Measurements from ENCODE around the gene OPRL1.
A peak's percentile ranks its signal among the peaks of the same experiment; 100 is the strongest.

Gene OPRL1

DNA sequence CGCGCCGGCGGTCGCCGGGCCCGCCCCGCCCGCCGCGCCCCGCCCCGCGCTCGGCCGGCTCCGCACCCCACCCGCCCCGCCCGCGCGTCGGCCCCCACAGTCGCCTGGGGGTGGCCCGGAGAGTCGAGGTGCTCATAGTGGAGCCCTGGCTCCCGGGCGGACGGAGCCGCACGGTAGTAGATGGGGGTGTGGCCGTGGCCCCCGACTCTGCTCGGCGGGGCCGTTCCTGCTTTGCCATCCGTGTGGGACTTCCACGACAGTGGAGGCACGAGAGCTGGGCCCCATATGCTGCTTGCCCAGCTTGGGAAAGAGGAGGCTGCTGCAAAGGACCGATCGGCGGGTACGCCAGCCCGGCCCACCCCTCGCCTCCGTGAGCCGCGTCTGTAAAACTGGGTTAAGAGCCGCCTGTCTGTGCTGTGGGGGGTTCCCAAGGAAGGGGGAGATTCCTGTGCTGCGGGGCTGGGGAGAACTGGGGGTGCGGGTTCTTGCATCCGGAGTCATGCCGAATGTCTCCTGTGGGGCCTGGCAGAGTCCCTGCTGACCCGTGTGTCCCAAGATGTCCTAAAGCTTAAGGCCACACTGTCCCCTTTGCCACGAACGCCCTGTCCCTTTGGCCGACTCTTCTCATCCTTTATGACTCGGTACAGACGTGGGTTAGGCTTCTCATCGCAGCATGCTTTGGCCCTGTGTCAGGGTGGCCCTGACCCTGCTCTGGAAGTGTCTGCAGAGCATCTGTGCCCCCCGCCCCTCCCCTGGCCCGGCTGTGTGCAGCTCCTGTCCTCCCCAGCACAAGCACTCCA is at the start of gene OPRL1:
Gene OPRL1 (plus strand): TSS at position 70 of the 800 bp plus-strand sequence. CDS start 12,639 bp downstream, outside the sequence.
- no peak for DNase-seq

DNA sequence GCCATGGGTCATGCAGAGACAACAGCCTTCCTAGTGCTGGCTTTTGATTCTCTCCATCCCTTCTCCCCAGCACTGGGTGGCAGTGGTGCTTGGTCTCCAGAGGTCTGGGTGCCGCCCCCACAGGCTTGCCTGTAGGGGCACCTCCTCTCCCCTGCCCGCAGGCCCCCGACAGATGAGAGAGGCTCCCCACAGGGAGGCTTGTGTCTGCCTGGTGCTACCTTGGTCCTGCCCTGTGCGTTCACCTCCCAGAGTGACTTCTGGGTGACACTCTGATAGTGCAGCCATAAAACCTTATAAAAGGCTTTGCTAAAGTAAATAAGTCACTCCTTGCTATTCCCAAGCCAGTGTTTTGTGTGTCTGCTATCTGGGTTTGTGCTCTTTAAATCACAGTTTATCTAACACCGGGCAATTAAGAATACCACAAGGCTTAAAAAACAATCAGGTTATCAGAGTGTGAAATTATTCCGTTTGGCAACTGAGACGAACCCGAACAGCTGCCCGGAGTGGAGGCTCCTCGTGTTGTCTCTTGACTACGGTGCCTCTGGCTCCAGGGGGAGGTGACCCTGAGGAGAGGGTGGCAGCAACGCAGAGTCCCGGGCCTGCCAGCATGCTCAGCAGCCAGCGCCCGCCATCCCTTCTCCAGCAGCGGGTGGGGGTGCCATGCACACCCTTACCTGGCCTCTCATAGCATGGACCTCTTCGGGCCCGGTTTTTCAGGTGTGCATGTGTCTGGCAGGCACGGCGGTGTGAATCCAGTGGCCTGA is 49.3 kb upstream of the OPRL1 start:
- DNase-seq = no peak

DNA sequence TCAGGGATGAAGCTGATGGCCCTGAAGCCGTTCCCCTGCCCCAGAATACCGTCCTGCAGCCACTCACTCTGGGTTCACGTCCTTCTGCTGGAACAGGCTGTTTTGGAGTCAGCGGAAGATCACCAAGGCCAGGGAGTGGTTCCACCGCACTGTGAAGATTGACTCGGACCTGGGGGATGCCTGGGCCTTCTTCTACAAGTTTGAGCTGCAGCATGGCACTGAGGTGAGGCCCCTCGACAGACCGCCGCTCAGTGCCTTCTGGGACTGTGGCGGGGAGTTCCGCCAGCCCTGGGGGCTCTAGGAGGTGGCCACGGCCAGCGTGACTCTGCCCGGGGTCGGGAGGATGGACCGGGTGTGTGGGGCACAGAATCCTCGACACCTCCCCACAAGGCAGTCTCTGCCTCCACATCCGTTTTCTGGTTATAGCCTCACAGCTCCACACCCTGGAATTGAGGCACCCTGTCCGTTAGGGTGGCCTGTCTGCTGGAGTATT is 48.0 kb upstream of the OPRL1 start:
- DNase-seq = no peak

GRCh38 chr20:64032706-64033624 is 46.9 kb upstream of the OPRL1 start:
- no peak for DNase-seq

DNA sequence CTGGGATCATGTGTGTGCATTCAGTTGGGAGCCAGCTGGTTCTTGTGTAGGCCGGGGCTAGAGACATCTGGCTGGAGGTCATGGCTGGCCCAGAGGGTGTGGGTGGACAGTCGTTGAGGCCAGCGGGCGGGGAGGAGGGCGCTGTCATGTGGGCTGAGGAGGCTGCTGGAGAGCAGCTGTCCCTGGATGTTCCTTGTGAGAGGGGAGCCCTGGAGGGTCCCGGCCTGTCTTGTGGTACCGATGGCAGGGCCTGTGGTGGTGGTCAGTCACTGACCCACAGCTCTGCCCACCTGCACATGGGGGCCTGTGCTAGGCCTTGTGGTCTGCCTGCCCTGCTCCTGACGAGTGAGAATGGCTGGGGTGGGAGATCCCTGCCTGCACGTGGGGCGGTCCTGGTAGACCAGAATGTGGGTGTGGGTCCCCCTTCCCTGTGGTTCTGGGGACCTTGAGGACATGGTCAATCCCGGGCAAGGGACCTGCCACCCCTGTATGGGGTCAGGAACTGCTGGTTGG is 45.8 kb upstream of the OPRL1 start:
- DNase-seq = no peak

DNA sequence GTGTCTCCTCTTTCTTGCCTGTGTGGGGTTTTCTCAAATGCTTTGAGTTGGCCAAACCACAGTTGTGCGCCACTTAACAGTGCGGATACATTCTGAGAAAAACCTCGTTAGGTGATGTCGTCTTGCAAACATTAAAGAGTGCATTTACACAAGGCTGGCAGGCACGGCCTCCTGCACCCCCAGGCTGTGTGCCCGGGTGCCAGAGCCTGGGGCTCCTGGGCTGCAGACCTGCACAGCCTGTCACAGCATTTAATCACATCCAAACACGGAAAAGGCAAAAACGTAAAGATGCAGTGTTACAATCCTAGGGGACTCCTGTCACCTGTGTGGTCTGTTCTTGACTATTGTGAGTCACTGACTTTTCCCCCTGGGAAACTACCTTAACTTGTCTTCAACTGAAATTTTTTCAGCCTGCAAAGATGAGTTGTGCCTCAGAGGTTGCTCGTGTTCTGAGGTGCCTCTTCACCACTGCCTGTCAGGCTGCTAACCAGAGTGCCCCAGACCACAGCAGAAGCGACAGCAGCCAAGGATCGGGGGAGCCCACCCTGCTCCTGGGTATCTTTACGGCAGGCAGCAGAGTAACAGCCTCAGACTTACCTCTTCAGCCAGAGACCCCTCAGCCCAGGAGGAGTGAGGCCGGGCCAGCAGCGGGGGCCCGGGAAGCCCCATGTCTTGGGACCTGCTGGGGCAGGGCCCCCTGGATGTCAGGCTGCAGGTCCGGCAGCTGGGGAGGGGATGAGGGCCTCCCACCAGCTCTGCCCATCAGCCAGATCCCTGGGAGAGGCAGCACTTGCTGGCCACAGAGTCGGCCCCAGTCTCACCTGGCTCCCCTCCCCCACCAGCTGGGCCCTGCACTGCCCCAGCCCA is 44.6 kb upstream of the OPRL1 start:
- no peak for DNase-seq

DNA sequence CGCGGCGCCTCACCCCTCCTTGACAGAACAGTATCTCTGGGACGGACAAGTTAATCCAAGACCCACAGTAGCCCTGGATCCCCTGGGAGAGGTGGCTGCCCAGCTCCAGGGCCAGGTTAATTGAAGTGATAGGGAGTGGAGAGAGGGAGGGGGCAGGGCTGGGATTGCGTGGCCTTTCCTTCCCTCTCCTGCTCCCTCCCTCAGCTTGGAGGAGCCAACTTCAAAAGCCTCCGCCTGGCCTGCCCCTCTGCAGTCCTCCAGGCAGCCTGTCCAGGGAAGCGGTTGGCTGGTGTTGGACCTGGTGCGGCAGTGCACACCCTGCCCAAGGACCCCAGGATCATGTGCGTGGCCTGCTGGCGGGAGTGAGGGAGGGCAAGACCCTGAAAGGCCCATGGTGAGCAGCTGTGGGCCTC is 43.9 kb upstream of the OPRL1 start, which contains the start of gene C20orf204:
Gene C20orf204 (plus strand): TSS at position 250 of the 413 bp plus-strand sequence. CDS start 142 bp downstream, at position 392.
- no peak for DNase-seq

DNA sequence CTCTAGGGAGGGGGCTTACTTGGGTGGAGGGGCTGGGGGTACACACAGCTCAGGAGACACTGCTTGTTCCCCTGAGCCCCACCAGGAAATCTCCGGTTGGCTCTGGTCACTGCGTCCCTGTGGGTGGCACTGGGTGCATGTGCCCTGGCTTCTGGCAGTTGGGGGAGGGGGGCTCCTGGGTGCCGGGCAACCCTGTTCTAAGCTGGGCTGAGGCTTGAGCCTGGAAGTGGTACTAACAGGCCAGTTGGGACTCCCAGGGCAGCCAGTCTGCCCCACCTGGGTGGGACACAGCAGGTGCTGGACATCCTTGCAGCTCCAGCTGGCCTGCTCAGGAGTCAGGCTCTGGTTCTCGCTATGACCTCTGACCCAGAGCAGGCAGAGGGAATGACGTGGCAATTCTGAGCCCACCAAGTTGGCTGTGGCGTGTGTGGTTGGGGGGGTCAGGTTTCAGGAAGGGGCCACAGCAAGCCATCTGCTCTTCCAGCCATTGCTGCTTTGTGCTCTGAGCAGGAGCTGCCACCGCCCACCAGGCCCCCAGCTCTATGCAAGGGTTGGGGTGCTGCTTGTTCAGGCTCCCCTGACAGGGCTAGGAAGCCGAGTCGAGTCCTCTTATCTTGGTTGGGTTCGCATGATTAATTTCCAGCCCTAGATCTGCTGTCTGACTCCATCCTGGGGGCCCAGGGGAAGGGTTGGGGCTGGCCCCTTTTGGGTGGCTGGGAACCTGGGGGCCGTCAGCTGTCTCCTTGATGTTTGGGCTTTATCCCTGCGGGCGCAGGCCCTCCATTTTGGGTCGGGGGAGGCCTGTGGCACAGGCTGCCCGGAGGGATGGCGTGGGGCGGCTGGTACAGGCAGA is 43.3 kb upstream of the OPRL1 start:
- DNase-seq = no peak

GRCh38 chr20:64037199-64037497 is 42.7 kb upstream of the OPRL1 start:
- DNase-seq = no peak

- DNase-seq = no peak
These were observed 42.2 kb upstream of the OPRL1 start for GRCh38 chr20:64037498-64038213.

DNA sequence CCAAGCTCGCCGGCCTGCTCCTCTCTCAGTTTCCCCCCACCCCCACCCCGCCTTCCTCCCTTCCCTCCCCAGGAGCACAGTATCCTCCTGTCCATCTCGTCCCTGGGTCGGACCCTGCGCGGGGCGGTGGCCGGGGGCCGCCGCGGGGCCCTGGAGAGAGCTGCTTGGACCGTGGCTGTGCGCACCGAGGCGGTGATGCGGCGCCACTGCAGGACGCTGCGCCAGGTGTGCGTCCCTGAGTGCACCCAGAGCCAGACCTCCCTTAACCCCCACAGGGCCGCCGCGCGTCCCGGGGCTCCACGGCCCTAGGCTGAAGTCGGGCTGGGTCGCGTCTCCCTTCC is 41.7 kb upstream of the OPRL1 start:
- no peak for DNase-seq

GRCh38 chr20:64038565-64039292 is 41.2 kb upstream of the OPRL1 start:
- peak; percentile 80 for DNase-seq

DNA sequence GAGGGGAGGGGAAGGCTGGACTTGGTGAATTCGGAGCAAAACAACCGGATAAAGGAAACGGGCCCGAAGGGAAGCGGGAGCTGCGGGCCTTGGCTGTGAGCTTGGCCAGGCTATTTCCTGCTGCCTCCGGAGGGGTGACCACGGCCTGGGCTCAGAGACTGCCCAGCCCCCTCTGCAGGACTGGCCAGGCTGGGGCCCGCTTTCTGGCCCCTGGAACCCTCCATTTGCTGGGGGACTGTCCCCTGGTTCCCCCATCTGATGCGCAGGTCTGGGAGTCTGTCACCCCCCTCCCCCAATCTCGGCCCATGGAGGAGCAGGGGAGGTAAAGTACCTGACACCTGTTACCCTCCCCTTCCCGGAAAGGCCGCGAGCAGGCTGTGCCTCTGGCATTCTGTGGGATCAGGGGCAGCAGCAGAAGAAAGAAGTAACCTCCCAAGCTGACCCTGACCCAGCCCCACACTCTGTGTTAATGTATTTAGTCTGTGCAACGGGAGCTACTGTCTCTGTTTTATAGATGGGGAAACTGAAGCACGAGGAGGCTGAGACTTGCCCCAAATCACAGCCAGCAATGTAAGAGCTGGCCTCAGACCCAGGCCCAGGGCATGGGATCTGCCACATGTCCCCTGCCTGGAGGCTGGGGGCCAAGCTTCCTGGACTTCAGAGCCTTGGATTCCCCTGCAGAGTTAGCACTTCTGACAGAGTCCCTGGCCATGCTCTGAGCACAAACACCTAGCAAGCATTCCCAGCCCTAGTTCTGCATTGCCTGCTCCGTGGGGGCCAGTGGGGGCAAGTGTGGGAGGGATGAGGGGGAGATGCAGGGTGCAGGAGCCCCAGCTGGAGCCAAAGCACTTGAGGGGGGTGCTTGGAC is 40.4 kb upstream of the OPRL1 start:
- no peak for DNase-seq

GRCh38 chr20:64040231-64041039 is 39.4 kb upstream of the OPRL1 start:
- DNase-seq = no peak

DNA sequence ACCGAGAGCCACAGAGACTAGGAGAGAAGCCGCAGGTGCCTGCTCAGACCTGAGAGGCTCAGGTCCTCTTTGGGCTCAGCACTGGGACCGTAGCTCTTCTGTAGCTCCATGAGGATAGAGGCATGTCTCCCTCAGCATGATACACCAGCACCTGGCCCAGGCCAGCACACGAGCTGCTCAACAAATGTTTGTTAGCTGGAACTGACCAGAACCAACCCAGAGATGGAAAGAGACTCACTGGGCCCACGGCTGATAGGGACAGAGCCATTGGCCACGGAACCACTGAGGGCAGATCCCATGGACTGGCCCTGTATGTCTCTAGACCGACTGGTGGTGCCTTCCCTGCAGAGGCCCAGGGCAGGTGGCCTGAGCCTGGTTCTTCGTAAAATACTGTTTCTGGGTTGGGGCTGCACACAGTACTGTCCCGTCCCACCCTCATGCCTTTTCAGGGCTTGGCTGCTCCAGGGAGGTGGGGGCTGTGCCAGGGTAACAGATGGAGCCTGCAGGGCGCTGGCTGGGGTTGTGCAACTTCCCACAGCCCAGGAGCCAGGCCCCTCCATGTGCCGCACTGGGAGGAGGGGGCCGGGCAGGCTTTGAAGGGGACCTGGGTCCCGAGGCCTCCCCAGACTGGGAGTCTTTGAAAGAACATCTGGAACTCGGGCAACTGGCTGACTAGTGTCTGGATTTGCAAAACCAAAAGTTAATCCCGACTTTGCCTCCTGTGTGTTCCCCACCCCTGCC is 38.7 kb upstream of the OPRL1 start:
- DNase-seq = no peak

GRCh38 chr20:64041781-64042053 is 38.2 kb upstream of the OPRL1 start:
- DNase-seq = no peak

Measured in stimulated activated CD4-positive, alpha-beta T cell treated with anti-CD3 and anti-CD28 coated beads, Interleukin-4, amount 100 ng/mL, for 1 hour (primary cell).